ENCODE data around the gene TRPM2.
A peak's percentile ranks its signal among the peaks of the same experiment; 100 is the strongest.

Gene TRPM2

GRCh38 chr21:44483288-44484237 is 130.1 kb downstream of the TRPM2 start:
- DNase-seq (ENCODE audit: low read depth in 3 of 3), result no peak

GRCh38 chr21:44484498-44485253 is 131.3 kb downstream of the TRPM2 start:
- DNase-seq (ENCODE audit: low read depth in 3 of 3), result no peak

- DNase-seq (ENCODE audit: low read depth in 3 of 3), result peak in 2 of 3 experiments; percentile 22 to 37
Measured at GRCh38 chr21:44485254-44485793, 131.9 kb downstream of the TRPM2 start.

- no peak for DNase-seq (ENCODE audit: low read depth in 3 of 3)
Measured at GRCh38 chr21:44485796-44486195, 132.4 kb downstream of the TRPM2 start.

- no peak for DNase-seq (ENCODE audit: low read depth in 3 of 3)
Measured at GRCh38 chr21:44486302-44486701, 132.9 kb downstream of the TRPM2 start.

- DNase-seq (ENCODE audit: low read depth in 3 of 3), result no peak
Measured at GRCh38 chr21:44487831-44488230, 134.4 kb downstream of the TRPM2 start.

GRCh38 chr21:44489962-44490361 is 136.5 kb downstream of the TRPM2 start:
- no peak for DNase-seq (ENCODE audit: low read depth in 3 of 3)

GRCh38 chr21:44490405-44490804 is 137.0 kb downstream of the TRPM2 start:
- no peak for DNase-seq (ENCODE audit: low read depth in 3 of 3)

- DNase-seq (ENCODE audit: low read depth in 3 of 3), result no peak
Measured at GRCh38 chr21:44490816-44491215, 137.4 kb downstream of the TRPM2 start.
